ENCODE measurements around the gene MYO1C. TPM values are rescaled to one million over a fixed set of nuclear protein-coding genes. Genes with fewer than 3 reads are reported as not detected.
"Not testable (repeated sequence)": the region's sequence is repeated elsewhere in the genome, so short reads cannot be mapped to it uniquely, and the experiment has no call there.

Gene MYO1C
- total RNA-seq, 4 donors from 2014 or later: 24.8 to 76.6 (median 58.6) TPM

GRCh38 chr17:1447052-1447451 lies 45.4 kb downstream of the MYO1C start:
- Histone ChIP-seq H3K27ac (peak overlapping the region; percentile 57 to 75 (median 67)), H3K36me3 (no peaks in the 10 kb centered on the region), H3K27me3 (no peaks in the 10 kb centered on the region), H3K9me3 (no peaks in the 10 kb centered on the region), H3K4me3 (no peak overlapping the region), H3K4me1 (peaks cover 42 to 43% of the 10 kb centered on the region in 2 donors)
- TF ChIP-seq CTCF (IDR thresholded peaks at IDR 0.05 in 4 of 5, conservative IDR thresholded peaks at IDR 0.05 in 1 of 5): no peak
- no peak for TF ChIP-seq POLR2A (IDR thresholded peaks at IDR 0.05)
- in situ Hi-C loops (cut with MboI; ENCODE audit: low sequenced_read_pairs in 4 of 4): no loop called here
- no peak for DNase-seq
- intact Hi-C loops (cut with DNase I; ENCODE audit: low total_unique reads): loop anchor here (5.0 kb wide), 1 partner anchor 70 kb away; no protein-coding TSS in a partner anchor
- no peak for ATAC-seq

- H3K4me1 ChIP-seq: peaks cover 37 to 38% of the 10 kb centered on the region in 2 donors
- no peak for TF ChIP-seq CTCF (IDR thresholded peaks at IDR 0.05 in 4 of 5, conservative IDR thresholded peaks at IDR 0.05 in 1 of 5)
- no peak for TF ChIP-seq POLR2A (IDR thresholded peaks at IDR 0.05)
- no peak overlapping the region for H3K4me3 ChIP-seq
- H3K36me3 ChIP-seq: no peaks in the 10 kb centered on the region
- intact Hi-C loops (cut with DNase I; ENCODE audit: low total_unique reads): loop anchor here (5.0 kb wide), 1 partner anchor 69 kb away; no protein-coding TSS in a partner anchor
- no peak for DNase-seq
- H3K27me3 ChIP-seq: no peaks in the 10 kb centered on the region
- peak; percentile 11 to 21 for ATAC-seq
- in situ Hi-C loops (cut with MboI; ENCODE audit: low sequenced_read_pairs in 4 of 4): no loop called here
- peak overlapping the region; percentile 57 to 75 (median 67) for H3K27ac ChIP-seq
- no peaks in the 10 kb centered on the region for H3K9me3 ChIP-seq
Observed at GRCh38 chr17:1446201-1446600, 46.3 kb downstream of the MYO1C start.

- H3K4me3 ChIP-seq; H3K36me3 ChIP-seq; H3K9me3 ChIP-seq; DNase-seq; H3K27me3 ChIP-seq; in situ Hi-C loops (cut with MboI; ENCODE audit: low sequenced_read_pairs in 4 of 4): not testable (repeated sequence)
- ATAC-seq: peak; percentile 56 to 78
- intact Hi-C loops (cut with DNase I; ENCODE audit: low total_unique reads): loop anchor here (5.0 kb wide), 1 partner anchor 68 kb away; no protein-coding TSS in a partner anchor
- Histone ChIP-seq H3K27ac (peak overlapping the region; percentile 57 to 75 (median 67)), H3K4me1 (peaks cover 37 to 38% of the 10 kb centered on the region in 2 donors)
Observed at GRCh38 chr17:1445695-1446094, 46.8 kb downstream of the MYO1C start.

- H3K4me1 ChIP-seq: peaks cover 32 to 43% of the 10 kb centered on the region in 2 donors
- not testable (repeated sequence) for ATAC-seq
Observed at GRCh38 chr17:1442721-1443120, 49.8 kb downstream of the MYO1C start.

GRCh38 chr17:1442187-1442586 lies 50.3 kb downstream of the MYO1C start:
- intact Hi-C loops (cut with DNase I; ENCODE audit: low total_unique reads): no loop called here
- H3K9me3 ChIP-seq: no peaks in the 10 kb centered on the region
- ATAC-seq: no peak
- H3K36me3 ChIP-seq: no peaks in the 10 kb centered on the region
- no peaks in the 10 kb centered on the region for H3K27me3 ChIP-seq
- no peak overlapping the region for H3K27ac ChIP-seq
- in situ Hi-C loops (cut with MboI; ENCODE audit: low sequenced_read_pairs in 4 of 4): no loop called here
- H3K4me1 ChIP-seq: peaks cover 27 to 41% of the 10 kb centered on the region in 2 donors
- DNase-seq: no peak
- no peak for TF ChIP-seq CTCF (IDR thresholded peaks at IDR 0.05 in 4 of 5, conservative IDR thresholded peaks at IDR 0.05 in 1 of 5)
- TF ChIP-seq POLR2A (IDR thresholded peaks at IDR 0.05): no peak
- H3K4me3 ChIP-seq: no peak overlapping the region

More at GRCh38 chr17:1442721-1443120, 49.8 kb downstream of the MYO1C start:
- H3K9me3 ChIP-seq; H3K4me3 ChIP-seq; H3K36me3 ChIP-seq; DNase-seq; H3K27me3 ChIP-seq; H3K27ac ChIP-seq; intact Hi-C loops (cut with DNase I; ENCODE audit: low total_unique reads); in situ Hi-C loops (cut with MboI; ENCODE audit: low sequenced_read_pairs in 4 of 4): not testable (repeated sequence)

- Histone ChIP-seq H3K4me3 (no peak overlapping the region), H3K27me3 (no peaks in the 10 kb centered on the region), H3K27ac (peak overlapping the region in 1 of 4 donors; percentile 12), H3K9me3 (no peaks in the 10 kb centered on the region), H3K36me3 (peaks cover 0 to 11% of the 10 kb centered on the region in 2 donors), H3K4me1 (peaks cover 23 to 32% of the 10 kb centered on the region in 2 donors)
- intact Hi-C loops (cut with DNase I; ENCODE audit: low total_unique reads) (no loop called here), in situ Hi-C loops (cut with MboI; ENCODE audit: low sequenced_read_pairs in 4 of 4) (no loop called here)
- ATAC-seq: no peak
- no peak for DNase-seq
- no peak for TF ChIP-seq POLR2A (IDR thresholded peaks at IDR 0.05)
Observed at GRCh38 chr17:1440921-1441320, 51.6 kb downstream of the MYO1C start.

Data from gastrocnemius medialis (tissue), 4 donors.